ENCODE data around the gene DOK5.
A peak's percentile ranks its signal among the peaks of the same experiment; 100 is the strongest.

The DOK5 gene

DNA sequence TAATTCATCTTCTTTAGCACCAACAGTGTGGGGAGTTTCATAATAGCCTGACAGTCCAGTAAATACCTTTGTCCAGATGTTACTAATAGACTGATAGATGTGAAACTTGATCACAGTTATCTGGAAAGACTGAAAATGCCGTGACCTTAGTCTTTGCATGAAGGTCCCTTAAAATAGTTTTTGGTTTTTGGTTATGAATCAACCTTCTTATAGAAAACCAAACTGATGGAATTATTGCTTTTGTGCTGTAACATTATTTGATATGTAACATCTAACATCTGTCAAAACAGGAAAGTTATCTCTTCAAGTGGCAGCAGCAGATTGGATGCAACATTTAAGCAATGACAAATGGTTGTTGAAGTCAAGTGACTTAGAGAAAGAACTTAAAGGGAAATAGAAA, 190.4 kb downstream of the DOK5 start:
- no peak overlapping the region for H3K27ac ChIP-seq
- H3K4me1 ChIP-seq, result no peaks in the 10 kb centered on the region
- H3K27me3 ChIP-seq, result no peaks in the 10 kb centered on the region
- TF ChIP-seq Cebpa-rat (IDR thresholded peaks at IDR 0.05), result no peak
- H3K9ac ChIP-seq, result no peak overlapping the region
- H4K20me1 ChIP-seq, result no peaks in the 10 kb centered on the region
- no peaks in the 10 kb centered on the region for H3K36me3 ChIP-seq
- H3K4me3 ChIP-seq, result no peak overlapping the region
- H3K4me2 ChIP-seq, result no peak overlapping the region
- H3K9me3 ChIP-seq (replicated peaks in 1 of 11), result no peaks in the 10 kb centered on the region

DNA sequence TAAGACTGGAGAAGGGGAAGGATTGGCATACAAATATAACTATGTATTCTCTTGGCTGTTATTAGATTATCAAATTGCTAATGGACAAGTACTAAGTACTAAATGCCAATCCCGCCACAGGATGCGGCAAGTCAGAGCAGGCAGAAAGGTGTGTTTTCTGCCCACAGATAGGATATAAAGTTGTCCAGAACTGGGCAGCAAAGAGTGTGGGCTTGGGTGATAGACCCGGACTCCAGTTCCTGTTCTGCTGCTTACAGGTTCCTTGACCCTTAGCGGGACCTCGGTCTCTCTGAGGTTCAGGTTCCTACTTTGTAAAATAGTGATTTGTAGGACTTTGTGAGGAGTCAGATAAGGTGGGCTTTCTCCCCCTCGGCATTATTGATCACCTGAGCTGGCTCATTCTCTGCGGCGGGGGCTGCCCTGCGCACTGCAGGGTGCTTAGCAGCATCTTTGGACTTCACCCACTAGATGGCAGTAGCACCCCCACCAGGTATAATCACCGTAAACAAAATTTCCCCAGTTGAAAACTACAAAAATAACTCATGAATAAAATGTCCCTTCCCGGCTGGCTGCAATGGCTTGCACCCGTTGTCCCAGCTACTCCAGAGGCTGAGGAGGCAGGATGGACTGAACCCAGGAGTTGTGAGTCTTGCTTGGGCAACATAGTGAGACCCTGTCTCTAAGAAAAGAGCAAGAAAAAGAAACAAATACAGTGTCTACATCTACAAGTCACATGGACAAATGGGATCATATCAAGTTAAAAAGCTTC, 193.1 kb downstream of the DOK5 start:
- no peak for TF ChIP-seq Cebpa-rat (IDR thresholded peaks at IDR 0.05)
- Histone ChIP-seq H3K9ac (no peak overlapping the region), H4K20me1 (no peaks in the 10 kb centered on the region), H3K36me3 (no peaks in the 10 kb centered on the region), H3K27me3 (no peaks in the 10 kb centered on the region), H3K4me2 (peak overlapping the region in 1 of 11 experiments; percentile 15; a peak in 1 of 22 replicates), H3K4me3 (no peak overlapping the region), H3K9me3 (replicated peaks in 1 of 11) (no peaks in the 10 kb centered on the region), H3K4me1 (no peaks in the 10 kb centered on the region), H3K27ac (no peak overlapping the region)

DNA sequence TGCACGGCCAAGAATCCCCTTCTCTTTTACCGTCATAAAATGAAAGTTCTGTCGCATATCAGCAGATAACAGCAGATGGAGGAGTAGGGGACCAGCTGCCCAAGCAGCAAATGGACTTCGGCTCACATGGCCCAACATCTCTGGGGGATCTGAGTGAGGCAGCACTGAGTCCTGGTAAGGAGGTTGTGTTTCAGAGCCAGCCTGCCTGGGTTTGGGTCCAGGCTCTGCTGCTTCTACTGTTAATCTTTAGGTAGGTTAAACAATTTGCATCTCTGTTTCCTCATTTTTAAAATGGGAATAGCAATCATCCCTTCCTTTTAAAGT, 193.6 kb downstream of the DOK5 start:
- H4K20me1 ChIP-seq, result no peaks in the 10 kb centered on the region
- no peak overlapping the region for H3K4me2 ChIP-seq
- no peak for TF ChIP-seq Cebpa-rat (IDR thresholded peaks at IDR 0.05)
- H3K36me3 ChIP-seq, result no peaks in the 10 kb centered on the region
- H3K27ac ChIP-seq, result no peak overlapping the region
- no peak overlapping the region for H3K4me3 ChIP-seq
- no peaks in the 10 kb centered on the region for H3K4me1 ChIP-seq
- no peak overlapping the region for H3K9ac ChIP-seq
- H3K27me3 ChIP-seq, result no peaks in the 10 kb centered on the region
- no peaks in the 10 kb centered on the region for H3K9me3 ChIP-seq (replicated peaks in 1 of 11)

DNA sequence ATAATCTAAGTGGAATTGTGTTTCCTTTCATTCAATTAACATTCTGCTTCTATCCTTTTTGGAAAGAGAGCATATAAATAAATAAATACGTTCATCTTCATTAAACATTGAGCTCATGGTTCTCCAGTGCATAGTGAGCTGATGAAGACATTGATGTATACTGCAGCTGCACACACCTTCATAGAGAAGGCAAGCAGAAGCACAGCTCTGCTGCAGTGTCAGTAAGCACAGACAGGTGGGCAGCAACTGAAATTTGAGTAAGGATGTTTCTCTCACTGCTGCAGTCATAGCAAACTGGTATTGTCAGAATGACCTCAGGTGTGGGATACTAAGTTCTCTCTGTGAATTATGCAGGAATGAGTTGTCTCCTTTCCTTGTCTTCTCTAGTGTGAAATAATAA, 202.9 kb downstream of the DOK5 start:
- Histone ChIP-seq H4K20me1 (no peaks in the 10 kb centered on the region; a peak in 1 of 22 replicates), H3K36me3 (no peaks in the 10 kb centered on the region), H3K9me3 (replicated peaks in 1 of 11) (no peaks in the 10 kb centered on the region), H3K4me3 (no peak overlapping the region), H3K27me3 (no peaks in the 10 kb centered on the region), H3K4me2 (no peak overlapping the region), H3K9ac (no peak overlapping the region), H3K4me1 (0 out of 20 replicates have a peak, but pooled peaks cover 0 to 2% (median 0%) of the 10 kb centered on the region in 10 experiments), H3K27ac (no peak overlapping the region)
- no peak for TF ChIP-seq Cebpa-rat (IDR thresholded peaks at IDR 0.05)

DNA sequence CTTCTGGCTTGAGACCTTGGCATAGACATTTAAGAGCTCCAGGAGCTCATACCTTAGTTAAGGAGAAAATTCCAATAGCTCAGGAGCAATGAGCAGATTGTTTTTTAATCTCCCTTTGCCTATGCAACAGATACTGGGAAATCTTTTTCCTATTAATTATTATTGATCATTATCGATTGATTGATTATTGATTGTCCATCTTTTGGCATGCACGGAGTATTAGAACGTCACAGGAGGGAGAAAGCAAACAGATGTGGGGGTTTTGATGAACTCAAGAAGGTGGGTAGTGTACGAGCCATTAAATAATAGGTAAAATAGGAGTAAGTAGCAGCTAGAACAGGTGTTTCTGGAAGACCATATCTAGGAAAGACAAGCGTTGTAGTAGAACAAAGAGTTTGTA, 205.0 kb downstream of the DOK5 start:
- no peaks in the 10 kb centered on the region for H3K36me3 ChIP-seq
- no peak overlapping the region for H3K4me3 ChIP-seq
- H3K9me3 ChIP-seq (replicated peaks in 1 of 11), result no peaks in the 10 kb centered on the region
- H3K27ac ChIP-seq, result no peak overlapping the region
- no peaks in the 10 kb centered on the region; a peak in 1 of 22 replicates for H4K20me1 ChIP-seq
- TF ChIP-seq Cebpa-rat (IDR thresholded peaks at IDR 0.05), result no peak
- no peak overlapping the region for H3K4me2 ChIP-seq
- H3K4me1 ChIP-seq, result 0 out of 20 replicates have a peak, but pooled peaks cover 0 to 2% (median 0%) of the 10 kb centered on the region in 10 experiments
- no peaks in the 10 kb centered on the region for H3K27me3 ChIP-seq
- H3K9ac ChIP-seq, result no peak overlapping the region

- no peaks in the 10 kb centered on the region for H3K36me3 ChIP-seq
- H3K9ac ChIP-seq, result no peak overlapping the region
- no peaks in the 10 kb centered on the region for H3K27me3 ChIP-seq
- H3K27ac ChIP-seq, result no peak overlapping the region
- H3K4me2 ChIP-seq, result no peak overlapping the region
- no peak overlapping the region for H3K4me3 ChIP-seq
- no peaks in the 10 kb centered on the region; a peak in 1 of 22 replicates for H4K20me1 ChIP-seq
- no peaks in the 10 kb centered on the region for H3K9me3 ChIP-seq (replicated peaks in 1 of 11)
- H3K4me1 ChIP-seq, result 0 out of 20 replicates have a peak, but pooled peaks cover 0 to 2% (median 0%) of the 10 kb centered on the region in 10 experiments
- no peak for TF ChIP-seq Cebpa-rat (IDR thresholded peaks at IDR 0.05)
Observed at GRCh38 chr20:54680872-54681619, 205.7 kb downstream of the DOK5 start.

DNA sequence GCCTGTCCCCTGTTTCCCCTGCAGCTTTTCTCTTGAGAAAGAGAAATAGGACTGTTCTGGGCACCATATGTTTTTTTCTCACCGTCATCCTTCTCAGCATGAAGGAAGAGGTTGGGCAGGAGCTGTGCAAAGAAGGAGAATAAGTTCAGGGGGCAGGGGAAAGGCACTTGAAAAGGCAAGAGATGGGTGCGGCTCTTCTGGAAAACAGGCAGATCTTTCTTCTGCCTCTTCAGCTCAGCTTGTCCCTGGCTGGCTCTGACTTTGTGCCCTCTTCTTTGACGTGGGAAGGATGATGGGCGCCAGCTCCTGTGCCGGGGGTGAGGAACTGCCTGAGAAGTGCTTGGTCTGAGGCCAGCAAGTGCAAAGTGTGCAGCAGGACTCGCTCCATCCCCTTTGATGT, 206.5 kb downstream of the DOK5 start:
- Histone ChIP-seq H3K9me3 (replicated peaks in 1 of 11) (no peaks in the 10 kb centered on the region), H3K27me3 (no peaks in the 10 kb centered on the region), H3K4me1 (0 out of 20 replicates have a peak, but pooled peaks cover 0 to 2% (median 0%) of the 10 kb centered on the region in 10 experiments), H3K4me3 (no peak overlapping the region), H3K9ac (no peak overlapping the region), H4K20me1 (no peaks in the 10 kb centered on the region; a peak in 1 of 22 replicates), H3K4me2 (no peak overlapping the region), H3K27ac (no peak overlapping the region), H3K36me3 (no peaks in the 10 kb centered on the region)
- no peak for TF ChIP-seq Cebpa-rat (IDR thresholded peaks at IDR 0.05)

- Histone ChIP-seq H3K27me3 (no peaks in the 10 kb centered on the region), H3K4me3 (no peak overlapping the region), H4K20me1 (no peaks in the 10 kb centered on the region), H3K9ac (no peak overlapping the region), H3K4me2 (no peak overlapping the region), H3K4me1 (no peaks in the 10 kb centered on the region), H3K36me3 (no peaks in the 10 kb centered on the region), H3K9me3 (replicated peaks in 1 of 11) (no peaks in the 10 kb centered on the region), H3K27ac (no peak overlapping the region)
- TF ChIP-seq Cebpa-rat (IDR thresholded peaks at IDR 0.05), result no peak
Observed at GRCh38 chr20:54688476-54688875, 213.1 kb downstream of the DOK5 start.

DNA sequence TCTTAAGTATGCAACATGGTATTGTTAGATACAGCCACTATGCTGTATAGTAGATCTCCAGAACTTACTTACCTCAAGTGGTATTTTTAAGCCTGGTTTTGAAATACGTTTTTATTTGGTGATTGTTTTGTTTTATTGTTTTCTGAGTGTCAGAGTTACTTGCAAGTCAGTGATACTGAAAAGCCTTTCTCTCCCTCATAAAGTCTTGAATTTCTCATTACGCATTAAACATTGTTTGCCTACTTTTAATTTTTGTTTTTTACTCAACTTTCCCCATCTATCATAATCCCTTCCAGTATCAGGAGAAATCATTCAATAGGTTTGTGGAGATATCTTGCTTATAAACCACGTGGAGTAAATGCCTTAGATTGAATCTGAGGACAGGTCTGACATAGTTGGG, 214.9 kb downstream of the DOK5 start:
- Histone ChIP-seq H3K27me3 (no peaks in the 10 kb centered on the region), H3K4me3 (no peak overlapping the region), H4K20me1 (no peaks in the 10 kb centered on the region), H3K4me1 (no peaks in the 10 kb centered on the region), H3K27ac (no peak overlapping the region), H3K9me3 (replicated peaks in 1 of 11) (no peaks in the 10 kb centered on the region), H3K9ac (no peak overlapping the region), H3K4me2 (no peak overlapping the region), H3K36me3 (no peaks in the 10 kb centered on the region)
- TF ChIP-seq Cebpa-rat (IDR thresholded peaks at IDR 0.05), result no peak

- Histone ChIP-seq H3K27ac (no peak overlapping the region), H3K27me3 (no peaks in the 10 kb centered on the region), H3K9ac (no peak overlapping the region), H3K9me3 (replicated peaks in 1 of 11) (no peaks in the 10 kb centered on the region), H3K36me3 (no peaks in the 10 kb centered on the region), H4K20me1 (no peaks in the 10 kb centered on the region), H3K4me3 (no peak overlapping the region), H3K4me2 (no peak overlapping the region), H3K4me1 (no peaks in the 10 kb centered on the region)
- no peak for TF ChIP-seq Cebpa-rat (IDR thresholded peaks at IDR 0.05)
Observed at GRCh38 chr20:54691327-54691726, 215.9 kb downstream of the DOK5 start.

Measured in BLaER1 treated with 17β-estradiol and CSF1 and Interleukin-3, amounts not matched to agents 10 nM and 100 nM (cell line).